LNCaP clone FGC (cell line): ENCODE measurements around the gene NR2C1.

Source experiments
- DNase-seq: peaks from one replicate; pipeline ENCODE4 v3.0.0-alpha.2; 2011; ENCODE audit warnings: low read depth
- H3K4me3 ChIP-seq: 2 replicates; pipeline ENCODE4 v1.5.1; 2011; ENCODE audit warnings: mild to moderate bottlenecking, low read depth, low read length, control low read depth
- CTCF ChIP-seq: IDR thresholded peaks from 2 replicates; pipeline ENCODE4 v1.5.1; 2012; ENCODE audit warnings: mild to moderate bottlenecking; ENCODE audit not compliant: control insufficient read depth, insufficient read depth; ENCODE audit errors: extremely low read depth

The NR2C1 gene

GRCh38 chr12:95072900-95073697 is at the start of gene NR2C1:
Gene NR2C1, minus strand, starts transcription at chr12:95073618. Its CDS starts 6,234 bp downstream, at chr12:95067384.
- no peak for TF ChIP-seq CTCF
- H3K4me3 ChIP-seq, result peak within 1 kb of the TSS; percentile 61
- peak; percentile 76 for DNase-seq

GRCh38 chr12:95118788-95119179 is 45.4 kb upstream of the NR2C1 start:
- no peak for TF ChIP-seq CTCF
- DNase-seq, result no peak
- no peak overlapping the region for H3K4me3 ChIP-seq

- DNase-seq, result no peak
- no peak overlapping the region for H3K4me3 ChIP-seq
- TF ChIP-seq CTCF, result no peak
These were observed 44.8 kb upstream of the NR2C1 start for GRCh38 chr12:95118138-95118787.

- DNase-seq, result peak; percentile 59
- TF ChIP-seq CTCF, result peak; percentile 76
- no peak overlapping the region for H3K4me3 ChIP-seq
These were observed 43.8 kb upstream of the NR2C1 start for GRCh38 chr12:95117178-95117599.

- no peak overlapping the region for H3K4me3 ChIP-seq
- no peak for TF ChIP-seq CTCF
- DNase-seq, result no peak
These were observed 43.4 kb upstream of the NR2C1 start for GRCh38 chr12:95116773-95117172.

GRCh38 chr12:95116341-95116740 is 42.9 kb upstream of the NR2C1 start:
- TF ChIP-seq CTCF, result no peak
- H3K4me3 ChIP-seq, result no peak overlapping the region
- DNase-seq, result no peak
